ACHN (cell line): ENCODE results near the gene GPC6.

Experiments used
- DNase-seq: peaks from one replicate; pipeline ENCODE4 v3.0.0-alpha.2; 2015
- in situ Hi-C: cut with HindIII; loops from 2 replicates; pipeline ENCODE4 v1.10.0; 2017; ENCODE audit warnings: low sequenced_read_pairs, low pct_ligation_motif_present, low pct_unique_long_range_greater_than_20kb

GPC6 gene

DNA sequence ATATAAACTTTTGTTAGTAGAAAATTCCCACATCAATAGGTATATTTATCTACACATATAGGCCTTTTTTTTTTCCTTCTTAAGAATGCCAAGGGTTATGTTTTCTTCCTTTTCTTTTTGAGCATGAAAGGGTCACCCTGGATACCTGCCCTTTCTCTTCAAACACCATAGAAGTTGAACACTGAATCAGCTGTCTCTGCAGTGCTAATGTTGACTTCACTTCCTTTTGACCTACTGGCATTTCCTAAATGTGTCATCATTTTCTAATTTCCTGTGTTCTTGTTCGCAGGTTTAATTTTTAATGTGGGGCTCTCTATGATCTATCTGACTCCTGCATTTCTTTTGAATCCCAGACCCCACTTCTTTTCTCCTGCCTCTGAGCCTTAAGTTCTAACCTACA is 532.0 kb downstream of the GPC6 start:
- DNase-seq: peak; percentile 43
- in situ Hi-C loops: no loop called here

DNA sequence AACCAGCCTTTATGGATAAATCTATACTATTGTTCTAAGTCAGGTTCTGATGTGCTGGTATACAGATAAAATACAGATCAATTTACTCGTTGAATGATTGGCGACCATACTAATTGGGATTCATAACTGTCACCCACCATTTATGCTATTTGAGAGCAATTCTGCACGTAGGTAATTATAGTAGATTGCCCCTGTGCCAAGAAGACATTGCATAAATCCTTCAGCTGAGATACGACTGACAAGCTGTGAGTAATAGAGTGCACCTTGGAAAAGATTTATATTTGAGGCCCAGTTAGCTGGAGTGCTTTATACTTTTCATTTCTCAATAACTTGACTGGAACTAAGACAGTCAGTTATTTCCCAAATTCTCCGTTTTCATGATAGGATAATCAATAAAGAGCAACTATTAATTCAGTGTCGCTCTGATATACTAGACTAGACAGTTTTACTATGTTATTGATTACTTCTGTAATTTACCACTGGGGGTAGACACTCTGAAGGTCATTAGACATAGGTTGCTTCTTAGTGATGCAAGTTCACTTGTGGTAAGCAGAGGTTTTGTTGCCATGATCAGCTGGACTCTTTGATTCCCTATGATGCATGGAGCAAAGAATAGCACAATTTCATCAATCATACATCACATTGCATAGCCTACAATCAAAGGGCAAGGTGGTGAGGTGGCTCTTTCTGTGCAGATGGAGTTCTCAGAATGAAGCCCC is 536.3 kb downstream of the GPC6 start:
- in situ Hi-C loops: no loop called here

DNA sequence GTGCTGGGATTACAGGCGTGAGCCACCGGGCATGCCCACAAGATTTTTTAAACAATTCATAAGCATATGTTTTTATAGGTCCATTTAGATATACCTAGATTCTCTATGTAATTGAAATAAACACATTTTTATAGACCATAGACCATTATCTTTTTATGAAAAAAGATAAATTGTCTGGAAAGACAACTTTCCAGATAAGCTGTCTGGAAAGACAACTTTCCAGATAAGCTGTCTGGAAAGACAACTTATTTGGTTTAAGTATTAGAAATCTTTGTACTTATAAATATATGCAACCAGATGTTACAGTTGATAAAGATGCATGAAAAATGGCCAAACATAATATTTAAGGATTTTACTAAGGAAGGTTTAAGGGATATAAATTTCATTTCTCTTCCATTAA is 538.5 kb downstream of the GPC6 start:
- DNase-seq: no peak
- in situ Hi-C loops: no loop called here

More for the DNA sequence above, 536.3 kb downstream of the GPC6 start:
- DNase-seq: no peak

DNA sequence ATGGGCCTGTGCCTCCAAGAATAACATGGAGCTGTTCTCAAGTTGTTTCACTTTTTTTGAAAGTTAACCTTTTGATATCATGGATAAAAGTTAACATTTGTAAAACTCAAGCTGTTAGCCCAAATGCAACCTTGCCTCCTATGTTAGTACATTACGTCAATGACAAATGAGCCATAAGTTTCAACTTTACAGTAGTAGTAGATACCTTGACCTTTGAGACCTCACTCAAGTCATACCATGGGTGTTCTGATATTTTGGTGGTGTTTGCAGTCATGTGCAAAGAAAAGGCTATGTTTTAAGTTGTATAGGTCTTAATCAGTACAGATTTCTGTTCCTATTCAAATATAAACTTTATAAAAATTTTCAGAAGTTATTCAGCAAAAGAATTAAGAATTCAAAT is 539.2 kb downstream of the GPC6 start:
- in situ Hi-C loops: no loop called here
- no peak for DNase-seq

DNA sequence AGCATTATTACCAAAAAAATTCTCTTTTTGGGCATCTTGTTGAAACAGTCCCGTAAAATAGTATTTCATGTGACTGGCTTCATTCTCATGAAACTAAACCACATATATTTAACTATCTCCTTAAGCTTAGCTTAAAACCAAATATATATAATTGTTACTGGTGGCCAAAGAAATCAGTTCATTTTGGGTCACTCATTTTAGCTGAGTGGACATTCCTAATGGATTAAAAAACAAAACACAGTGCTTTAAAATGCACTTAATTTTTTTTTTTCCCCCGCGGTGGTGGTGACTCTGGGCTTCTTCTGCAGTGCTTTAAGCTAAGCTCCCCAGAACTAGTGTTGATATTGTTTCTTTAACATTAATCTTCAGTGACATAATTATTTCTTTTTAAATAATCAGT is 540.1 kb downstream of the GPC6 start:
- no peak for DNase-seq
- in situ Hi-C loops: no loop called here

DNA sequence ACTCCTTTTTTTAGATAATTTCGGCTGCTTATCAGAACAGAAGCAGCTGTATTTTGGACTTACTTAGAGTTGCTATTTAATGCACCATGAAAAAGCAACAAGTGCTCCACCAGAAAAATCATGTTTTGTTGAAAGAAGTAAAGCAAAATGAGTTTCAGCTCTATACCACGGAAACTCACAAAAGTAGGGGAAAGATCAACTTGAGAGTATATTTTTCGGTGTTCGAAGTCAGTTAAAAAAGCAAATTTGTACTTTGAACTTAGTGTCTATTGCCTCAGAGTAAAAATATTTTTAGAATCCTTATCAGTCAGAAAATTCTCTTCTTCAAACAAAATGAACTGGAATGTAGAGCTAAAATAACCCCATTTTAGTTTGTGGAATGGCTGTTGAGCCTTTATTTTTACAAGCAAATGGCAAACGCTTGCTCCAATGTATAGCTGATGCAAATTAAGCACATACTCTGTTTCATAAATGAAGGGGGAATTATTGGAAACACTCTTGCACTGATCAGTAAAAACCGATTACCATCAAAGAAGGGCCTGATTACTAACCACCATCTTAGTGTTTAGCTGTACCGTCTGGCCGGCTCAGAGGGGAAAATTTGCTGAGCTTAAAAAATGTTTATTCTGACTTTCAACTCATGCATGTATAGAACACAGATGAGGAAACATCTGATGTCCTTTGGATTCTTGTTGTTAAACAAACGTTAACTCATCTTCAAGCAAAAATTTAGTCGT is 540.7 kb downstream of the GPC6 start:
- in situ Hi-C loops: no loop called here
- no peak for DNase-seq

DNA sequence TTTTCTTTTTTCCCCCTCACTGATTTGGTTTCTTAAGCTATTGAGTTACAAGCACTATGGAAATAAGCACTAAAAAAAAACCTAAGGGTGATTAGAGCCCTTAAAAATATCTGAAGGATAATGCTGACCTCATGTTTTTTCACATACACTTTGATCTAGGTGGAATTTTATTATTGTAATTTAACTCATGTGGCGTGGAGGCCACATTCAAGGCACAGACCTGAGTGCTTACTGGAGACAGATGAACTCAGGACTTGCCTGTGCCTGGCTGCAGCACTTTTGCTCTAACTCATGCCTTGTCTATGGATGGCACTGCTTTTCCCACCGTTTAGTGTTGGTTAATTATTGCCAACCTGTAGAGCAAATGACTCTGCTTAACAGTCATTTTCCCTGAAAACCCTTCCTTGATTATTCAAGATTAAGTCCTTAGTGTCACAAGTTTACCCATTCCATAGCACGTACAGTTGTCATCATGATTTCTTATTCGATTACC is 541.4 kb downstream of the GPC6 start:
- DNase-seq: peak; percentile 50
- in situ Hi-C loops: no loop called here

DNA sequence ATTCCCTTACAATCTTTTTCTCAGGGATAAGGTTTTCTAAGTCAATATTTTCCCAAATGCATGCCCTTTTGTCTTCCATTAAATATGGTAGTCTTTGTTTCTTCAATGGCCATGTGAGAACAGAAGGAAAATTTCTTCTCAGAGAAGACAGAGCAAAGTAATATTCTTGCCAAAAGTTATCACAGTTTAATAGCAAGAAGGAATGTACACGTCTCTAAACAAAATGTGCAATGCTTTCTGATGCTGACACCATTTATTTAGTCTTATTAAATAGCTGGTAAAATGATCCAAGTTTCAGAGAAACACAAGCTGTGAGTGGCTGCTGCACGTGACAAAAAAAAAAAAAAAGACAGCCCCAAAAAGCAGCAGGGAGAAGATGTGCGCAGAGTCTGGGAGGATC is 542.5 kb downstream of the GPC6 start:
- in situ Hi-C loops: no loop called here
- no peak for DNase-seq

DNA sequence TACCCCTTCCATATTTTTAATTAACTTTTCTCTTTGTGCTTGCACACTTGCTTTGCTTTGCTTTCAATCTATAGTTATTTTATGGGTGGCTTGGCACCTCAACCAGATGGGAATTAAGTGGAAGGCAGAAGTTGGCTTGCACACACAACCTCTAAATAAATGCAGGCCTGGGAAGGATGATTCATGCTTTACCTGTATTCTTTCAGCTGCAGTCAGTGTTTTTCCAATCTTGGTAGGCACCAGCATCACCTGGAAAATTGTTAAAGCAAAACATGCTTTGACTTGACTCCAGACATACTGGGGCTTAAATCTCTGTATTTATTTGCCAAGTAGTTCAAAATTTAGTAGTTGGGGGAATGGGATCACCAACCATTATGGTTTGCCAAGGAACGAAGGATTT is 543.0 kb downstream of the GPC6 start:
- DNase-seq: no peak
- in situ Hi-C loops: no loop called here

DNA sequence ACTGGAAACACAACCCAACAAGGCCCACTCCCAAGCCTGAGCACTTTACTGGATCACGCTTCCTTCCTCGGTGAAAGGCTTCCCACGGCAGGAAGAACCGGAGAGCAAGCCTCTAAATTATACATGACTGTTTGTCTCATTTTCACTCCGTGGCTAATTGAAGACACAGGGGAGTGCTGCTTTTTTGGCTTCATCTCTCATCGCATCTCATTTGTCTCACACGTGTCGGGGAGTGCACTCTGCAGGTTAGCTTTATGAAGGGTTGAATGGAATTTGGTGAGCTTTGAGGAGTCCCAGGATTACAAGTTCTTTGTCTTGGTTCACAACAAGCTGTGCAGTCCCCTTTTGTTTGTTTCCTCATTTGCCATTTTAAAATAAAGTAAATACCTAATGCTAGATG is 544.6 kb downstream of the GPC6 start:
- no peak for DNase-seq
- in situ Hi-C loops: no loop called here

DNA sequence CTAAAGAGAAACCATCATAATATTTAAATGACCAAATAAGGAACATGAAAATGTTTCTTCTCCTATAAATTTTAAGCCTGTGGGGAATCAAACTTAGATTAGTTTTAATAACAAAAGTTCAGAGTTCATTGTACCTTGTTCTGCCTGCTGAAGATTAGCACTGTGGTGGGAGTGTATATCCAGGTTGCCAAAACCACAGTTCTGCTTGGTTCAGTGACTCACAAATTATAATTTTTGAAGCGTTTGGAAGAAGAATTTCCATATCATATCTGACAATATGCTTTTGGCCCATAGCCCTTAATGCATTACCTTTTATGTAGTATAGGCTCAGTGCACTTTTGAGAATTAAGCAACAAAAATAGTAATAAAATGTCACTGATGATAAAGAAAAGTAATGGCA is 545.2 kb downstream of the GPC6 start:
- in situ Hi-C loops: no loop called here
- no peak for DNase-seq

DNA sequence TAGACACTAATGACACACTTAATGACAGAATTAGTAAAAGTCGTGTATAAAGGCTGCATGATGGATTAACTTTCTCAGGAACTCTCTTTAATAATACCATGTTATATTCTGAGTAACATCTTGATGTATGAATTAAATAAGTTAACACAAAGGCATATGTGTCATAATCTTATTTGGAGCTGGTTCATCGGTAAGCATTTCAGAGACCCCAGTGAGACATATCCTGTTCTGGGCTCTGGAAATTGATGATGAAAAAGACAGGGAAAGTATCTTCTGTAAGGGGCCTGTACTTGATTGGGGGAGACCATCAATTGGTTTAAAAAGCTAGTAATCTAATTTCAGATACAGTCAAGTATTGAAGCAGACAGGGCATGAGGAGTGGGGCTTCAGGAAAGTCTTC is 547.9 kb downstream of the GPC6 start:
- in situ Hi-C loops: no loop called here
- DNase-seq: no peak

DNA sequence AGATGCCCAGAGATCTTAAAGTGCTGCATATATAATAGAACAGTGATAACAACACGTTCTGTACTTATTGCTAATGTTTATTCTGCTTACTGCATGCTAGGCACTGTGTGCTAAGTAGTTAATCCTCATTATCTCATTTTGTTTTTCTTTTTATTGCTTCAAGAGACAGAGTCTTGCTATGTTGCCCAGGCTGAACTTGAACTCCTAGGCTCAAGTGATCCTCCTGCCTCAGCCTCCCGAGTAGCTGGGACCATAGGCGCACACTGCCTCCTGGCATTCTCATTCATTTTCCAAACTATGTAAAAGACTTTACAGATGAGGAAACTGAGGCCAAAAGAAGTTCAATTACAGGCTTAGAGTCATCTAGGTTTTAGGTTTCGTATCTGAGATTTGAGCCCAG is 548.4 kb downstream of the GPC6 start:
- no peak for DNase-seq
- in situ Hi-C loops: no loop called here

DNA sequence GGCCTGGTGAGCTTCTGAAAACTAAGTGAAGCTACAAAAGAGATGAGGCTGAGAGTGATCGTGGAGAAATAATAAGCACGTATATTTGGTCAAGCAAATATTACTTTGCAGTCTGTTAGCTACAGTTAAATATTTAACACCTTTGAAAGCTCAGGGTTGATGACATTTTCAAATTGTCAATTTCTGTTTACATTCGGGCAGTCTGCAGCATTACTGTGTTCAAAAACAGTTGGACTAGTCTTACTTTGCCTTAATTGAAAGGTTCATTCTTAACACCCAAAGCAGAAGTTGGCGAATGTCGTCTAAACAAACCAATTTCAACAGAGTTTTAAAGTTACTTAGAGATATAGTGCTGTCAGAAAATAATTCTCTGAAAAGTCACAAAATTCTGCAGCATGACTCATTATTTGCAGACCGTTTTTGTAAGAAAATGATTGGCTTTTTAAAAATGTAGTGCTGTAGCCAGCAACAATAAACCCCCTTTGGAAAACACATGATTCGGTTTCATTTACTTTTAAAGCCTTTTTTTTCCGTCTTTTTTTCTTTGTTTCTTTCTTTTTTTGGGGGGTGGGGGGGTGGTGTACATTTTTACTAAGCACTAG is 549.0 kb downstream of the GPC6 start:
- peak; percentile 25 for DNase-seq
- in situ Hi-C loops: no loop called here

DNA sequence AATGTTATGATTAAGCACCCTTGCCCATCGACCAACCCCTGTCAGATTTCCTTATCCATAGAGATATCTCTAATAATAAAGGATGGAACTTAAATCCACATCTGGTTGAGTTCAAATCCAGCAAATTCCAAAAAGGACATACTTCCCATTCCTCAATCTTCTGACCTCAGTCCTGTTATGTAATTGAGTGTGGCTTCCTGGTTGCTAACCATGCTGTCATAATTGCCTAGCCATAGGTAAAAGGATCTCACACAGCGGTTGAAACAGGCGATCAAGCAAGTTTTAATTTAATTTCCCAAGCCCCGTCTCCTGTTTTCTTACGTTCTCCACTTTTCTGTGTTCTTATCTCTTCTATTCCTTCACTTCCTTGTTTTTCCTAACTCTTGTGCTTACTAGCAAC is 550.3 kb downstream of the GPC6 start:
- in situ Hi-C loops: no loop called here
- no peak for DNase-seq

DNA sequence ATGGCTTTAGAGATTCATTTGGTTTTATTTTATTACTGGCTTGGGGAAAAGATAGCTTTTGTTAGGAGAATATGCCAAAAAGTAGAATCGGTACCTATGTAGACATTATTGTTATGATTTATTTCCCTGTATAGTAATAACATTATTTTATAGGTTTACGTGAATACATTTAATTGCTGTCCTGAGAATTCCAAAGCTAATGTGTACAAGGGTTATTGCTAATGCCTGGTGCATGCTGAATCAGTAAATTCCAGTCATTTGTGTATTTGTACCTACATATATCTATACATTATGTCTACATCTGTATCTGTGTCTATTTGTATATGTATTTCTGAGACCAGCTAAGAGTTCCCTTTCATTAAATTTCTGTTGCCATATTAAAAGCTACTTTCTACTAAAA is 550.9 kb downstream of the GPC6 start:
- in situ Hi-C loops: no loop called here
- DNase-seq: no peak

DNA sequence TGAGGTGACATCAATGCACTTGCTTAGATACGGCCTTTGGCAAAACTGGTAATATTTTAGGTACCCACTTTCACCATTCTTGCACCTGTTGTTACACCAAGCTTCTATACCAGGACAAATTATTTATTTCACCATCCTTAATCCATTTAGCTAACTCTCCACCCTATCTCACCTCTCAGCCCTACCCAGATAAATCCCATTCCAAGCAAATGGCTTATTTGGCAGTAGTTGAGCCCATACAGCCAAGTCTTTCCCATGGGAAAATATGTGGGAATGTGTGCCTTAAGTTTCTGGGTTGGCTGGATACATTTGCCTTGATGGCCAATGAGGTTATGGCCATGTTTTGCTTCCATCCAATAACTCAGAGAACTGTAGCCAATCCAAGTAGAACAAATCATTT is 551.9 kb downstream of the GPC6 start:
- DNase-seq: no peak
- in situ Hi-C loops: no loop called here

DNA sequence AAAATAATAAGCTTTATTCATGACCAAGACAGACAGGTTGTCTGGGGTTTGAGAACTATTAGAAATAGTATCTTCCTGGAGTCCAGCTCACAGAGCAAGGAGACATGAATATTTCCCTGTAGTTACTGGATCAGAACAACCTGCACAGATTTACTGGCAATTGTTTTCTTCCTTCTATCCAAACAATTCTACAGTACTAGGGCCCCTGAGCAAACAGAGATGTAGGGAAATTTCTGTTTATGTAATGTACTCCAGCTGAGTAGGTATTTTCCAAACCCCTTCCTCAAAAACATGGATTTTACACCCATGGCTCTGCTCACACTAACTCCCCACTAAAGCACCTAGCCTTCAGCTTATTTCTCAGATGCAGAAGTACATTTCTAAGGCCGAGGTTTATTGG is 557.6 kb downstream of the GPC6 start:
- no peak for DNase-seq
- in situ Hi-C loops: no loop called here

DNA sequence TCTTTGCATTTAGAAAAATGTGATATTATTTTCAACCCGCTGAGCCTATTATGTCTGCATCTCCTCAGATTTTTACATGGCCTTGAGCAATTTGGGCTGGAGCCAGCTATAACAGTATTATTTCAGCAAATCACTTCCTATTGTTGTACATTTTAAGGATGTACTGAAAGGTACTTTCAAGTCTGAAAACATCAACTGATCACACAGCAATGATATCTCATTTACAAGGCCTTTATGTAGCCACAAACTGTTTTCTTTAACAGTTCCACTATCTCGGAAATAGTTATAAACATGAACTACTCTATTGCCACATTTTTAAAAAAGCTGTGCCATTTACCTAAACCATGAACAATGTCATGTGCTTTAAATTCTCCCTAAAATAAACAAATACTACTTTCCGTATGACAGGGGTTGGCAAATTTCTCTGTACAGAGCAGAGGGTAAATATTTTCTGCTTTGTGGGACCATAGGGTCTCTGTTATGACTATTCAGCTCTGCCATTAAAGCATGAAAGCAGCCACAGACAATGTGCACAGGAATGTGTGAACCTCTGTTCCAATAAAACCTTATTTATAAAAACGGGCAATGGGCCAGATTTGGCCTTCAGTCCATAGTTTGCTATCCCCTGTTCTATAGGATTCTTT is 560.4 kb downstream of the GPC6 start:
- no peak for DNase-seq
- in situ Hi-C loops: no loop called here
